Measurements from ENCODE around the gene HOXA3.

The HOXA3 gene

GRCh38 chr7:27191833-27192545 is 39.6 kb upstream of the HOXA3 start:
- TF ChIP-seq, protein P1, sequence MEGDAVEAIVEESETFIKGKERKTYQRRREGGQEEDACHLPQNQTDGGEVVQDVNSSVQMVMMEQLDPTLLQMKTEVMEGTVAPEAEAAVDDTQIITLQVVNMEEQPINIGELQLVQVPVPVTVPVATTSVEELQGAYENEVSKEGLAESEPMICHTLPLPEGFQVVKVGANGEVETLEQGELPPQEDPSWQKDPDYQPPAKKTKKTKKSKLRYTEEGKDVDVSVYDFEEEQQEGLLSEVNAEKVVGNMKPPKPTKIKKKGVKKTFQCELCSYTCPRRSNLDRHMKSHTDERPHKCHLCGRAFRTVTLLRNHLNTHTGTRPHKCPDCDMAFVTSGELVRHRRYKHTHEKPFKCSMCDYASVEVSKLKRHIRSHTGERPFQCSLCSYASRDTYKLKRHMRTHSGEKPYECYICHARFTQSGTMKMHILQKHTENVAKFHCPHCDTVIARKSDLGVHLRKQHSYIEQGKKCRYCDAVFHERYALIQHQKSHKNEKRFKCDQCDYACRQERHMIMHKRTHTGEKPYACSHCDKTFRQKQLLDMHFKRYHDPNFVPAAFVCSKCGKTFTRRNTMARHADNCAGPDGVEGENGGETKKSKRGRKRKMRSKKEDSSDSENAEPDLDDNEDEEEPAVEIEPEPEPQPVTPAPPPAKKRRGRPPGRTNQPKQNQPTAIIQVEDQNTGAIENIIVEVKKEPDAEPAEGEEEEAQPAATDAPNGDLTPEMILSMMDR (conservative IDR thresholded peaks at IDR 0.05) = no peak
- peak overlapping the region; percentile 98 for H3K27ac ChIP-seq

DNA sequence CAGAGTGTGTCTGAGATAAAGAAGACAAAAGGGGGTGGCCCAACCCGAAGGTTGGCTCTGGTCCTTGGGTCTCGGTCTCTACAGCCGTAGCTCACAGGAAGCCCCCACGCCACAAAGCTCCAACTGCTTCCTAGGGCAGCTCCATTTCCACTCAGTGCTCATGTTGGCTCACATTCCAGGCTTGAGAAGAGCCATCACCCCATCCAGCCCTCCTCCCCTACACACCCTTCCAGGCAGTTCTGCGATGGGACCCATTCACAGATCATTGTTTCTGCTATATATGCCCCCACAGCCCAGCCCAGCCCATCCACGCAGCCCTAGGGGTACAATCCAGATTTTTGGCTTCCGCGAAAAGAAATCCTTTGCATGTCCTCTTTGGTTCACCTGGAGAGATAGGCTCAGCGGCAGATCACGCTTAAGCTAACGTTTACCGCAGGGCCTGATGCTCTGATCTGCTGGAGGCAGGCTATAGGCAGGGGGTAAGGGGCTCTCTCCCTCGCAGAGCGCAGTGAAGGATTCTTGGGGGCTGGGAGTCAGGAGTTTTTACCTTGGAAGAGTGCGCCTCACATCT is 38.9 kb upstream of the HOXA3 start:
- TF ChIP-seq, protein P1 (conservative IDR thresholded peaks at IDR 0.05) = no peak
- peak overlapping the region; percentile 98 for H3K27ac ChIP-seq

DNA sequence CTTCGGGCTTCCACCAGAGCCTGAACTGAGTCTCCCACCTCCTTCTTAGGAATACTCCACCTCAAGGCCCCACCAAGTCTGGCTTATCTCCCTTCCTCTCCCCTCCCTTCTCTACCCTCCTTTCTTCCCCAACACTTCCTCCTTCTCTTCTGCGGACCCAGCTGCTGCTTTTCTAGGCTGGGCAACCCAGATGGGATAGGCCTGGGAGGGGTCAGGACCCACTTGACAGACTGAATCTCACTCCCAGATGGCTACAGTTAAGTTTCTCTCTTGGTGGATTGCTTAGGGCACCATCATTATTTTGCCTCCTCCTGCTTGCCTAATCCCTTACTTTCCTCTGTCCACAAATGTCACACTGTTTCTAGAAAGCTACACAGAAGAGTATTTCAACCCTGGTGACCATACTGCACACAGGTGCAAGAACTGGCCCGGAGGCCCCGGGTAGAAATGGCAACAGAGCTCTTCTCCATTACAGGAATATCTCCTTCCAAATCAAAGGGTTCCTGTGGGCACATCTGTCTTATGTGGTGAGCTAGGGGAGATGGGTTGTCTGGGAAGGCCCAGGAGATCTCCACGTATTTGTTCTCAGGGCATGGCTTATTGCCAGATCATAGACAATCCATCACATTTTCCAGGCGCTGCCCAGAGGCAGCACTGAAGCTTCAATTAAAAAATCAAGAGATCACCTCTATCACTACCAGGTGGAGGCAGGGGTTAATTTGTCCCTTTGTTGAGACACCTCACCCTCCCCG is 37.8 kb upstream of the HOXA3 start:
- TF ChIP-seq, protein P1 (conservative IDR thresholded peaks at IDR 0.05) = no peak
- H3K27ac ChIP-seq = peak overlapping the region; percentile 98

DNA sequence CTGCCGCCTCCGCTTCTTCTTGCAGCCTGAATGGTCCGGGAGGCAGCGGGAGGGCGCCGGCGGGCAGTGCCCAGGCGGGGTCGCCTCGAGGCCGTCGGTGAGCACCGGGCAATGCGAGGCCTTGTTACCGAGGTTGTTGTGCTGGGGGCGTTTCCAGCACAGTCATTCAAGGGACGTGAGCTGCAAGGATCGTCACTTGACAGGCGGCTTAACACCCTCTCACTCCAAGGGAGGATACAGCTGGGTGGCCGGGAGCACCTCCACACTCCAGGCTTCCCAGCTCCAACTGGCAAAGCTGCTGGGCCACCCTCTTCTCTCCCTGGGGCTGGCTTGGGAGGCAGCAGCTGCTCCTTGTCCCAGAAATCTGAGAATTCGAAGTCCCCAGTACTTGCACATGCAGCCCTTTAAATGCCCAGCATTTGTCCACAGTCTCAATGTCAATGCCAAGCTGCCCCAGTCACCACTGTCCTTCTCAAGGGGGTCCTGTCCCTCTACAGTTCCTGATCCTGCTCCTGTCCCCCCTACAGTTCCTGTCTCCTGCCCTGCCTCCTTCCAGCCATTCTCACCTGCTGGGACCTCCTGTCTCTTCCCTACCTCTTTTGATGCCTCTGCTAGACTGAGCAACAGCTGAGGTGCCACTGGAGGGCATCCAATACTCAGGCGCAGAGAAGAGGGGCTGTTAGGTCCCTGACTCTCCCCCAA is 37.1 kb upstream of the HOXA3 start:
- TF ChIP-seq, protein P1 (conservative IDR thresholded peaks at IDR 0.05) = no peak
- peak overlapping the region; percentile 98 for H3K27ac ChIP-seq

GRCh38 chr7:27188386-27189294 is 36.3 kb upstream of the HOXA3 start:
- H3K27ac ChIP-seq = peak overlapping the region; percentile 98
- TF ChIP-seq, protein P1 (conservative IDR thresholded peaks at IDR 0.05) = no peak

DNA sequence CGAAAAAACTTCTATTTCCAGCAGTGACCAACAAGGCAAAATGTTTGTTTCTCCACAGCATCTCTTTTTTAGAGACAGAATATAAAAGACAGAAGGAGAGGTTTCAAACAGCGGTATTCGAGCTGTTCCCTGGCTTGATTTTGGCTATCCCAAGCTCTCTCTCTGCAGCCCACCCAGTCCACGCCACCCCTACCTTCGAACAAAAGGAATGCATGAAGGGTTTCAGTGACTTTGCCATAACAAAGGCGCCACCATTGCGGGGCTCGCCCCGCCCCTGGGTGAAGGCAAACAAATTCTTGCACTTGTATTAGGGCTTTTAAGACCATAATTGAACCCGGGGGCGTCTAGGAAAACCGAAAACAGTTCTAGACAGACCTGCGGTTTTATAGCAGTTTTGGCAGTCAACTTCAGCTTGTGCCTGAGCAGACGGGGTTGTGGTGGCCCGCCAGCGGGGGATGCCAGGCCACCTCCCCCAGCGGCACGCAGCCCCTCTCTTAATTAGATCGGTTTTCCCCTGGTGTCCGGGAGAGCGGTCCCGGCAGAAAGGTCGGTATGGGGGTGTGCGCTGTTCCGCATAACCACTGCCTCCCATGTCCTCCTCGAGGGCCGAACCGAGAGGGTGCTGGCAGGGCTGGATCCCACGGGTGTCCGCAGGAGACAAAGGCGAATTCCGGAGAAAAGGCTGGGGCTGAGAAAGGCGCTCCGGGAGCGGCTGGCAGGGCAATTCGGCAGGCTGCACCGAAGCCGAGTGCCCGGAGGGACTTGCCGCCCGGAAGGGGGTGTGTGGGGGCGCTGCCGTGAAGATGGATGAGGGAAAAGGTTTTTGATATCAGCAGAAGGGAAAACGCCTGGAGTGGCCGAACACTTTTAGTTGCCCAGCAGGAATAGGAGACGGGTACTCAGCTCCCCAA is 35.3 kb upstream of the HOXA3 start:
- H3K27ac ChIP-seq = peak overlapping the region; percentile 98
- TF ChIP-seq, protein P1 (conservative IDR thresholded peaks at IDR 0.05) = no peak
